GM19351 (cell line): Measurements from ENCODE around the gene MRGPRE.
"Not testable (repeated sequence)": the region's sequence is repeated elsewhere in the genome, so short reads cannot be mapped to it uniquely, and the experiment has no call there.

Experiments
- ATAC-seq: cut with Tn5 transposase; IDR thresholded peaks from one replicate; pipeline ENCODE4 v1.9.1; 2021; ENCODE audit warnings: mild to moderate bottlenecking, moderate library complexity; ENCODE audit not compliant: unreplicated experiment

The MRGPRE gene

GRCh38 chr11:3231851-3232744, at the start of gene MRGPRE:
Gene MRGPRE, minus strand, starts transcription at chr11:3232417. Its CDS starts 3,618 bp downstream, at chr11:3228799.
- ATAC-seq, result no peak

GRCh38 chr11:3281146-3281545, 48.9 kb upstream of the MRGPRE start:
- ATAC-seq, result not testable (repeated sequence)

GRCh38 chr11:3280662-3281061, 48.4 kb upstream of the MRGPRE start:
- ATAC-seq, result not testable (repeated sequence)

- ATAC-seq, result not testable (repeated sequence)
Measured at GRCh38 chr11:3278922-3279321, 46.7 kb upstream of the MRGPRE start.

GRCh38 chr11:3273629-3274028, 41.4 kb upstream of the MRGPRE start:
- ATAC-seq, result not testable (repeated sequence)

GRCh38 chr11:3262548-3262947, 30.3 kb upstream of the MRGPRE start:
- ATAC-seq, result not testable (repeated sequence)

- ATAC-seq, result not testable (repeated sequence)
Measured at GRCh38 chr11:3261831-3262230, 29.6 kb upstream of the MRGPRE start.

- ATAC-seq, result not testable (repeated sequence)
Measured at GRCh38 chr11:3257509-3257908, 25.3 kb upstream of the MRGPRE start.

GRCh38 chr11:3255241-3255640, 23.0 kb upstream of the MRGPRE start:
- ATAC-seq, result not testable (repeated sequence)

GRCh38 chr11:3254773-3255172, 22.6 kb upstream of the MRGPRE start:
- not testable (repeated sequence) for ATAC-seq

GRCh38 chr11:3245071-3245470, 12.9 kb upstream of the MRGPRE start:
- ATAC-seq, result no peak

- no peak for ATAC-seq
Measured at GRCh38 chr11:3243880-3244279, 11.7 kb upstream of the MRGPRE start.

- ATAC-seq, result no peak
Measured at GRCh38 chr11:3237119-3237518, 4.9 kb upstream of the MRGPRE start.

- ATAC-seq, result no peak
Measured at GRCh38 chr11:3234846-3235245, 2.6 kb upstream of the MRGPRE start.

- no peak for ATAC-seq
Measured at GRCh38 chr11:3232956-3233355, 739 bp upstream of the MRGPRE start.

GRCh38 chr11:3231550-3231850, 717 bp downstream of the MRGPRE start:
- ATAC-seq, result no peak

- ATAC-seq, result no peak
Measured at GRCh38 chr11:3230636-3231549, 1.3 kb downstream of the MRGPRE start.

- ATAC-seq, result no peak
Measured at GRCh38 chr11:3229673-3230630, 2.3 kb downstream of the MRGPRE start.

- no peak for ATAC-seq
Measured at GRCh38 chr11:3228445-3228829, 3.8 kb downstream of the MRGPRE start.

- ATAC-seq, result no peak
Measured at GRCh38 chr11:3227568-3228444, 4.4 kb downstream of the MRGPRE start.
